Measurements from ENCODE around the gene PATE2.

PATE2 gene

DNA sequence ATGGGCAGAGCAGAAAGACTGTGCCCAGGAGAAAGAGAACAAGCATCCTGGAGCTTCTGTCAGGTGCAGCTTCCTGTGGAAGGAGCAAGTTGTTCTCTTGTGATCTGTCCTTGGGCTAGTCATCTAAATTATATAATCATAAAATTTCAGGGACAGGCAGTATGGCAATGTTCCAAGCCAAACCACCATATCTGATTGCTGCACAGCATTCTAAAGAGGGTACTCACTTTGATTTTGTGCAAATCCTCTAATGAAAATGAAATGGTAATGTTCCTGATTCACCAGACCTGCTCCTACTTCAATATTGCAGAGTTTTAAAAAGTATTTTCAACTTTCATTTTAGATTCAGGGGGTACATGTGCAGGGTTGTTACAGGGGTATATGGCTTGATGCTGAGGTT is at the start of gene PATE2:
PATE2 (minus strand) TSS at position 101 of the 400 bp plus-strand sequence; CDS start at position 46, 55 bp downstream.
- DNase-seq: no peak

DNA sequence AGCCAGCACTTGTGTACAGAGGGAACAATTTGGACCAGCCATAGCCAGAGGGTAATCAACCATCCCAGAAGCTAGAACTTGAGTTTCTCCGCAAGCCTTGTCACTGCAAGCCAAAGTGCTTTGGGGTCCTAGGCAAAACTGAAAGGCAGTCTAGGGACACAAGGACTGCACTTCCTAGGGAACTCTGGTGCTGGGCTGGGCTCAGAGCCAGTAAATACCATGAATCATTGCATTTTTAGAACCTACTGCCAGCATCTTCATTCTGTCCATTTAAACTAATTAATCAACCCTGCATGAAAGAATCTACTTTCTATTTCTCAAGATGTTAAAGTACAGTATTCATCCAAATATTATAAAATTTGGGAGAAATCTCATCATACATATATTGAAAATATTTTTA is 29.3 kb upstream of the PATE2 start:
- DNase-seq: no peak

DNA sequence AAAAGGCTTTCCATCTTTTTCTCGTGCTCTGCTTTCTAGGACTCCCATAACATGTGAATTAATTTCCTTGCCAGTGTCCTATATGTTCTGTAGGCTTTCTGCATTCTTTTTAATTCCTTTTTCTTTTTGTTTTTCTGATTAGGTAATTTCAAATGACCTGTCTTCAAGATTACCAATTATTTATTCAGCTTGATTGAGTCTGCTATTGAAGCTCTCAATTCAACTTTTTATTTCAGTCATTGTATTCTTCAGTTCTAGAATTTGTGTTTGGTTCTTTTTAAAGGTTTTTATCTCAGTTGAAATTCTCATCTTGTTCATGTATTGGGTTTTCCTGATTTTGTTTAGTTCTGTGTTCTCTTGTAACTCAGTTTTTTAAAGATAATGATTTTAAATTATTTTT is 23.8 kb upstream of the PATE2 start:
- no peak for DNase-seq

DNA sequence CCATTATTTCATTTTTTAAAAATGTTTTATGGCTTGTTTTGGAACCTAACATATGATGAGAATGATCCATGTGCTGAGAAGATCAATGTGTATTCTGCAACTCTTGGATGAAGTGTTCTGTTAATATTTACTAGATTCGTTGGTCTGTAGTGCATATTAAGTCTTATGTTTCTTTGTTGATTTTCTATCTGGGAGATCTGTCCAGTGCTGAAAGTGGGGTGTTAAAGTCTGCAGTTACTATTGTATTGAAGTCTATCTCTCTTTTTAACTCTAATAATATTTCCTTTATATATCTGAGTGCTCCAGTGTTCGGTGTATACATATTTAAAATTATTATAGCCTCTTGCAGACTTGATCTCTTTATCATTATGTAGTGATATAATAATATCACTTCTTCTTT is 21.2 kb upstream of the PATE2 start:
- DNase-seq: no peak

DNA sequence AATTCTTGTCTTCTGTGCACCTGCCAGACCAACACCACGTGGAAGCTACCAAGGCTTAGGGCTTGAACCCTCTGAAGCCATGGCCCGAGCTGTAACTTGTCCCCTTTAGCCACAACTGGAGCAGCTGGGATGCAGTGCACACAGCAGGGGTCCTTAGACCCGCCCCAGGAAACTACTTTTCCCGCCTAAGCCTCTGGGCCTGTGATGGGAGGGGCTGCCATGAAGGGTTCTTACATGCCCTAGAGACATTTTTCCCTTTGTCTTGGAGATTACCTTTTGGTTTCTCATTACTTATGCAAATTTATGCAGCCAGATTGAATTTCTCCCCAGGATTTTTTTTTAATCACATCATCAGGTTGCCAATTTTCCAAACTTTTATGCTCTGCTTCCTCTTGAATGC is 19.0 kb upstream of the PATE2 start:
- DNase-seq: no peak

DNA sequence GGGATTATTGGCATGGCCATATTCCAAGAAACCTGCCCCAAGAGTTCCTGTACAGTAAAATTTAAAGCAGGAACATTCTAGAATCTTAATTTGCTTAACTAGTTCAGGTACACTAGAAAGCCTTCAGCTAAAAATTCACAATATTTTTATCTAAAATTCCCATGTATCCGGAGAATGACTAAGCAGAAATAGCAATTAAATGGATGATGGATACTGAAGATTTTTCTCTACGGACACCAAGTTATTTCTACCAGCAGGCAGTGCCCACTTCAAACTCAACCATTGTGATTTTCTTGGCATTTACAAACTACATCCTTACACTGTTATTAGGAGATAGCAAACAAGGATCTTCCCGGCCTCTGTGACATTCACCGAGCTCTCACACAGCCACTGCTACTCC is 12.2 kb upstream of the PATE2 start:
- DNase-seq: no peak

DNA sequence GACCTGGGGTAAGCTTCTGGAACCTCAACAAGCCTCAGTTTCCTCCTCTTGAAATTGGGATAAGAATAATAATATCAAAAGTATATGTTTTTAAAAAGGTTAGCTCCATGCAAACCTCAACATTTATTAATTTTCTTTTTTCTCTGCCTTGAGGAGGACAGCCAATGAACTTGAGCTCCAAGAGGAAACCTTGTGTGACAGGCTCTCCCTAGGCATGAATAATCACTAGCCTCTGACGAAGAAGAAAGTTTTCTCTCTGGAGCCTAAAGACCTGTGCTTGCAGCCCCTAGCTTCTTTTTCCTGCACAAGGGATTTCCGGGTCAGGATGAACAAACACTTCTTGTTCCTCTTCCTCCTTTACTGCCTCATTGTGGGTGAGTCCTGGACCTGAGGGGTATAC is 9.2 kb upstream of the PATE2 start, which contains the start of gene PATE3:
PATE3 (plus strand) TSS at position 301 of the 400 bp plus-strand sequence; CDS start at position 326, 25 bp downstream.
- no peak for DNase-seq

DNA sequence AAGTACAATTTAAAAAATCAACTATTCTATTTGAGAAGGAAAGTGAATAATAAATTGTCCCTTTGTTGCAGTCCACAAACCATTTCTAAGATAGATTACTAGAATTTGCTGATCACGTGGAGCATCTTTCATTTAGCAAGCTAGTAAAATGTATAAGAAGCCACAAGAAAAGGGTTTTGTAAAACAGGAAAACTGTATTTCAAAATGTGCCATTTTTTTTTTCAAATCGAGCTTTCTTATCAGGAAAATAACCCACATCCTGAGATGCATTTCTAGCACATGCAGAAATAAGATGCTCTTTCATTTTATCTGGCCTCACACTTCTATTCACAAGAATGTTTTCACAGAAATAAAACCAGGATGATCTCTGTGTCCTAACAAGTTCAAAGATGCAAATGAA is 6.0 kb upstream of the PATE2 start:
- no peak for DNase-seq

DNA sequence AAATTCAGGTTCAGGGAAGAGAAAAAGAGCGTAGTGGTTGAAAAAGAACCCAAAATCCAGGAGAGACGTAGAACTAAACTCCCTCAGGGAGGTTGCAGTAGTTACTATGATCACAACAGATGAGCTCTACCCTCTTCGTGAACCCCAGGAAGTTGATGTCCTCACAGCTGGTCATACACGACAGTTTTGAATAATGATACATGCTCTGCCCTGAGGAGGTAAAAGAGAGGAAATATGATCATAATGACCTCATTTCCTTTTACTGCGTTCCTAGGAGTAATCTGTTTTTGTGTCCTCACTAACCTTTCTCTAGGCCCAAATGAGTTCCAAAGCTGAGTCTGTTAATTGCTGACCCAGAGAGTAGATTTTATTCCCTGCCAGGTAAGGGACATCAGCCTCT is 1.3 kb downstream of the PATE2 start:
- DNase-seq: no peak

DNA sequence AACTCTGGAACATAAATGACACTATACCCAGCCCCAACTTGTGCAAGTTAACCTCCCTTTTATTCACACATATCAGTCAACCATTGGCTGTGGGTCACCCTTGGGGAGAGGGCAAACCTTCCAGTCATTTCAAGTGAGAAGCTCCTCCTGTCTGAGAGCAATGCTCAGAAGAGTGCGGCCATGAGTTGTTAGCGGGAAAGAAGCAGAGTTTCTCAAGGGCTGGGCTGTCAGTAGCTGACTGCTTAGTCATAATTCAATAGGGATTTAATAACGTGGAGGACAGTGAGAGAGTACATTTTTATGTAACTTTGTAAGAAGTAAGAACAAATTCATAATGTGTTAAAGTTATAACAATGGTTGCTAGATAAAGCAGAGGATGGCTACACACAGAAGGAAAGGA is 5.1 kb downstream of the PATE2 start:
- DNase-seq: no peak

DNA sequence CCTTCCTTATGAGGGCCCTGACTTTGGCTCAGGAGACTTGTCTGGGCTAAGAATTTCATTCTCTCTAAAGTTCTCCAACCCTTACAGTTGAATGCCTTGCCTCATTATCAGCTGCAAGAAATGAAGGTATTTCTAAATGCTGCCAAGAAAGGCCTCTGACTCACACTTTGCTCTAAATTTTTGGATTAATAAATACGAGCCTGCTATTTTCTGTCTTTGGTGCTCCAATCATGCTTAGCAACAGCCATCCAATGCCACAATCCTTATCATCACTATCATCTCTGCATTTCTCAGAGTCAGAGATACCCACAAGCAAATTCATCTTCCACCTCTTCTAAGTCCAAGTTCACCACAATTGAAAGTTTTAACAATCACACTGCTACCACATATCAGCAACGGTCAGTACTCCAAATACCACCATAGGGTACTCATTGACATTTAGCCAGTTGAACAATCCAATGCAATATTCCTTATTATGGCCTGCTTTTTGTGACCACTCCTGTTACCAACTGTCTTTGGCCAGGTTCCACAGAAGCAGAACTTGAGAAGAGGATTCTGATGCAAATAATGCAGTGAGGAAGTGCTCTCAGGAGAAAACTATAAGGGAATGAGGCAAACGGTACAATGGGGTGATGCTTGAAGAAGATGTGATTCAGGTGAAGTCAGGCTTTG is 5.7 kb downstream of the PATE2 start:
- no peak for DNase-seq

DNA sequence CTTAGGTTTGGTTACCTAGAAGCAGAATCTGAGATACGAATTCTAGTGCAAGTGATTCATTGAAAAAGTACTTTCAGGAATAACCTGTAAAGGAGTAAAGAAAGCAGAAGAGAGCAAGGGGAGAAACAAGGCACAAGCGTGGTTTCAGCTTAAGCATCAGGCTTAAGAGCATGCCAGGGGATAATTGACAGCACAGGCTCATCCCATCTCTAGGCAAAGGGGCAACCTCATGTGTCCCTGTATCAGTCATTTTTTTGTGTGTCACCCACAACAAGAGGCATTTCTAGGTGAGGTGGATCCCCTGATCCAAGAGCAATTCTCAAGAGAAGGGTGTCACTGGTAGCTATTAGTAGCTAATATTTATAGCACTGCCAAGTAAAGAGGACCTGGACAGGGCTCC is 8.0 kb downstream of the PATE2 start:
- no peak for DNase-seq

DNA sequence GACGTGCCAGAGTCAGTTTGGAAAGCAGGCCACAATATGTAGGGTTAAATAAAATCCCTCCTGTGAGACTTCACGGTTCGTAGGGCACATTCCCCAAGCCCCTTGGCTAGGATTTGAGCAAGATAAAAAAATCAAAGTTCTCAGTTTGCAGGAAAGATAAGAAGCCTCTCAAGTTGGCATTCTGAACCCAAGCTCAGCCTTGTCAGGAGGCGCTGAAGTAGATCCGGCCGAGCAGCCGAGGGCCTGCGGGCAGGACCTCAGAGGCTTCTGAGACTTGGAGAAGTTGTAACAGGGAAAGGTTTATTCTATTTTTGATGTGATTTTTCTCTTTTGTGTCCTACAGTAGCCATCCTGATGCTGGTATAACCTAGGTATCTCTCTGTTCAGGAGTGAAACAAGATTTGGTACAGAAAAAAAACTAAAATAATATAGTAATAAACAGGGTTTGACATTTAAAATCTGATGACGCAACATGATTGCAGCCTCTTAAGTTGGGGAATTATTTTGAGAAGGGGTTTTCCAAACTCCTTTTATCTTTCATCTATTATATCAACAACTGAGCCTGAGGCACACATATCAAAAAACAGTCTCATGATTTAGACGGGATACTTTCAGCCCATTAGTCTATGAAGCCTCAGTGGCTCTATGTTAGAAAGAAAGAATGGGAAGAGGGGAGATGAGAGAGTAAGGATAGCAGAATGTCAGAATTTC is 10.1 kb downstream of the PATE2 start:
- no peak for DNase-seq

DNA sequence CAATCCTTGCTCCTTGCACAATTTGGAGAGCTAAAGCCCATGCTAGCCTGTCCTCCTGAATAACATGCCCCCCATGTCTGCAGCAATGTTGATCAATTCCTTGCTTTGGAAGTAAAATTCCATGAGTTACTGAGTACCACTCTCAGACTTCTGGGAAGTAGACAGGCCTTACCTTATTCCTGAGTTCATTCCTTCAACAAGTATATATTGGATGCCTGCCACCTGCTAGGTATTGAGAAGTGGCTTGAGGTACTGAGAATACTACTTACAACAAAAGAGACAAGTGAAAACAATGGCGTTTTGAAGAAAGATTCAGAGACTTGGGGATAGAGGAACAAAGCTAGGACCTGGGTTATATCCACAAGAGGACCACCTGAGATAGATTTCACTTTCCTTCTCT is 12.4 kb downstream of the PATE2 start:
- no peak for DNase-seq

DNA sequence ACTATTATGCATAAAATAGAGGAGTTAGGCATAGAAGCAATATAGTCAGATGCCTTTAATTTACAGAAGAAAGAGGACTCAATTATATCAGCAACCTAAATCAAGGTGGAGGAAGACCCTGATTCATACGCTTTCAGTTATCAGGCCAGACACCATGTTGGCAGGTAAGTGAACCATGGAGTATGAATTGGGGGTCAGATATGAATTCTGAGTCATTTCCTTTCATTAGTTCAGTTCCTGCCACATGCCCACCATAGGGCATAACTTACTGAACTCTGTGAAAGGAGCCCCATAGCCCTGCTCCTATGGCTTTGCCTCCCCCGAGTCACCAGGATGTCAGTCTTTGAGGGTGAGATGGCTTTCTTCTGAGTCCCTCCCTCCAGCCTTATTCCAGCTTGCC is 15.1 kb downstream of the PATE2 start:
- DNase-seq: no peak

DNA sequence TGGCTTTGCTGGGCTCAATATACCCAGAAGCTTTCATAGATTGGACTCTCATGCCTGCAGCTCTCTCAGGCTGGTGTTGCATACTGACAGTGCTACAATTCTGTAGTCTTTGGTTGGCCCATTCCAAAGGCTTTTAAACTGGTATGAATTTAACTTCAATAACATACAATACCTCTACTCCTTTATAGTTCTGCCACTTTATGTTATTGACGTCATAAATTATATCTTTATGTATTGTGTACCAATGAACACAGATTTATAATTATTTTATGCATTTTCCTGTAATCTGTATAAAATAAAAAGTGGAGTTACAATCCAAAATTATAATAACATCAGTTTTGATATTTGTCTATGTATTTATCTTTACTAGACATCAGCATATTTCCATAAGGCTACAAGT is 16.2 kb downstream of the PATE2 start:
- DNase-seq: no peak

DNA sequence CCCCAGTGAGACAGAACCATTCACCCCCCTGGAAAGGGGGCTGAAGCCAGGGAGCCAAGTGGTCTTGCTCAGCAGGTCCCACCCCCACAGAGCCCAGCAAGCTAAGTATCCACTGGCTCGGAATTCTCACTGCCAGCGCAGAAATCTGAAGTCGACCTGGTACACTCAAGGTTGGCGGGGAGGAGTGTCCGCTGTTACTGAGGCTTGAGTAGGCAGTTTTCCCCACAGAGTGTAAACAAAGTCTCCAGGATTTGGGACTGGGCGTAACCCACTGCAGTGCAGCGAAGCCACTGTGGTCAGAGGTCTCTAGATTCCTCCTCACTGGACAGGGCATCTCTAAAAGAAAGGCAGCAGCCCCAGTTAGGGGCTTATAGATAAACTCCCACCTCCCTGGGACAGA is 22.6 kb downstream of the PATE2 start:
- no peak for DNase-seq

DNA sequence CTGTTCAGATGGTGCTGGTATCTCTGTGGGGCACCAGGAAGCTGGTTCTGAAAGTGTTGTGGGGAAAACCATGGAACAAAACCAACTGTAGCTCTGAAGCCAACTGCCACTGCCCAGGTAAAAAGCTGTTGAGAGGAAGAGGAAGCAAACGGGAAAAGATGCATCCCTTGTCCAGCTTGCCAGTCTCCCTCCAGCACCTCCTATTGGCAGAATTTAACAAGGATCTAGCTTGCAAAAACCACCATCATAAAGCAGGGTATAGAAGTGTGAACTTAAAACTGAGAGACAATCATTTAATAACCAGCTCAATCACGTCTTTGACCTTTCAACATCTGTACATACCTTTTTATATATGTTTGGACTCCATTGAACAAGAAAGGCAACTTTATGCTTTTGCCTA is 28.0 kb downstream of the PATE2 start:
- DNase-seq: no peak

DNA sequence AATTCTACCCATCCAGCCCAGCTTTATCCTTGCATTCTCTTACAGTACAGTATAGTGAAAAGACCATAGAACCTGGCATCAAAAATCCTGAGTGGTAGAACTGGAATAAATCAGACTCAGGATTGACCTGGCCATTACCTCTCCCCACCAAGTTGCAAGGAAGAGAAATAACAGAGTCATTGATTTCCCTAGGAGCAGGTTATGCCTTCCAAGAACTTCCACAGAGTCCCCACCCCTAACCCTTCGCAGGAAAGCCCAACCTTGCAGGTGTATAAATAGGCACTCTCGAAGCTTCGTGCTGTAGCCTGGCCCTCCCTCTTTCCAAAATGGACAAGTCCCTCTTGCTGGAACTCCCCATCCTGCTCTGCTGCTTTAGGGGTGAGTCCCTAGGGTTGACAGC is 32.6 kb downstream of the PATE2 start, which contains the start of gene PATE1:
PATE1 (plus strand) TSS at position 301 of the 400 bp plus-strand sequence; CDS start at position 327, 26 bp downstream.
- DNase-seq: no peak

DNA sequence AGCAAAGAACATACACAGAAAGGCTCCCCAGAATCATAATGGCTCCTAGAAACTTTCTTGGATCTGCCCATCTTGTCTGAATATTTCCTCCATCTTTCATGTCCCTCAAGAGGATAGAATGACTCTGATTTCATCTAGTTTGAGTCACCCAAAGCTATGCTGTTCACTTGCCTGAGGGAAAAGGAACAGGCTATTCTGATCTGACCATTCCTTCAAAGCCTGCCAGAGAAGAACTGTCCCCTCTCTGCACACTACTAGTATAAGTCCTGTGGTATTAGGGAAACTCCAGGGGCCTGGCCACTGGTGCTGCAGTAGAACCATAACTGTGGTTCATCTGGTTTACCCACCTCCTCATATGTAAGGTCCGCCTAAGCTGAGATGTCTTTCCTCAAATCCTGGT is 34.9 kb downstream of the PATE2 start:
- no peak for DNase-seq

DNA sequence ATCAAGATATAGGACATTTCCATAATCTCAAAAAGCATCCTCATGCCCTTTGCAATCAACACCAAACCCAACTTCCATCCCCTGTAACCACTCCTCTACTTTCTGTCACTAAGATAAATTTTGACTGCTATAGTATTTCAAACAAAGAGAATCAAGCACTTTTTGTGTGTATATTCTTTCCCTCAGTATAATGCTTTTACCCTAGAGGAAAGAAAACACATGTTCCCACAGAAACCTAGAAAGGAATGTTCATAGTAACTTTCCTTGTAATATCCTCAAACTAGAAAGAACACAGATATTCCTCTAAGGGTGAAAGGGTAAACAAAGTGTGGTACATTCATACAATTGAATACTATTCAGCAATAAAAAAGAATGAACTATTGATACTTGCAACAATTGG is 38.0 kb downstream of the PATE2 start:
- no peak for DNase-seq

DNA sequence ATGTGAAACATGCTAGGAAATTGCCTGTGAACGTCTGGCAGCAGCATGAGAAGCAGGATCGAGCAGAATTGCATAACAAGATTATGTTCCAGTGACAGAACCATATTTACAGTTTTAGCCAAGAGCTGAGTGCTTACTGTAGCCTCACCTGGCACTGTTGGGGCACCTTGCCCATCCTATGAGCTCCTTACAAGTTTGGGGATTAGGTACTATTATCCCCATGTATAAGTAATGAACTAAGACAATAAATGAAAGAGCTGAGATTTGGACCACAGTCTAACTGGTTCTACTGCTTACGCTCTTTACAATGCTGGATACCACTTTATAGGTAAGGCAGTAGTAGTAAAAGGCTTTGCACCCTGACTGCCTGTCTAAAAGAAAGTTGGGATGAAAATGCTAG is 49.7 kb downstream of the PATE2 start:
- no peak for DNase-seq
